Gastrocnemius medialis (tissue), 4 donors: Measurements from ENCODE around the gene CGRRF1. TPM values are rescaled to one million over a fixed set of nuclear protein-coding genes. Genes with fewer than 3 reads are reported as not detected.

Experiments used
- ATAC-seq, 2 donors: fragments of 150-250 bp; one replicate each; pipeline ENCODE4 v1.9.1; 2016
- DNase-seq, 2 donors: peaks; one replicate each; pipeline ENCODE4 v3.0.0-alpha.2; 2019
- H3K27ac ChIP-seq, 4 donors: fragments of 200-600 bp; sonication (generic); 1 replicate in 1 of 4; 2 replicates in 3 of 4; pipeline ENCODE4 v1.5.1; 2016 to 2018; ENCODE audit warnings: mild to moderate bottlenecking in 2 of 4, moderate library complexity in 1 of 4
- H3K27me3 ChIP-seq, 3 donors: fragments of 200-600 bp; sonication (generic) in 2 of 3; 1 replicate in 1 of 3; 2 replicates in 2 of 3; pipeline versions ENCODE4 v1.5.1 to v1.6.0; 2016 to 2019; ENCODE audit warnings: mild to moderate bottlenecking in 1 of 3, moderate library complexity in 1 of 3
- H3K36me3 ChIP-seq, 2 donors: fragments of 200-600 bp; sonication (generic) in 1 of 2; one replicate each; pipeline ENCODE4 v1.5.1; 2017 to 2018
- H3K4me1 ChIP-seq, 2 donors: fragments of 200-600 bp; sonication (generic) in 1 of 2; one replicate each; pipeline ENCODE4 v1.5.1; 2016 to 2017; ENCODE audit warnings: mild to moderate bottlenecking in 2 of 2
- H3K4me3 ChIP-seq, 4 donors: fragments of 200-600 bp; sonication (generic) in 3 of 4; 1 replicate in 1 of 4; 2 replicates in 3 of 4; pipeline ENCODE4 v1.5.1; 2016 to 2019; ENCODE audit warnings: mild to moderate bottlenecking in 2 of 4
- H3K9me3 ChIP-seq, 3 donors: fragments of 200-600 bp; sonication (generic) in 2 of 3; 1 replicate in 1 of 3; 2 replicates in 2 of 3; pipeline ENCODE4 v1.5.1; 2016 to 2019
- POLR2A ChIP-seq, 2 donors: fragments of 450-650 bp; IDR thresholded peaks; one replicate each; pipeline ENCODE4 v1.6.1; 2017; ENCODE audit warnings: antibody characterized with exemption in 2 of 2, mild to moderate bottlenecking in 2 of 2, moderate library complexity in 2 of 2
- in situ Hi-C, 4 donors: fragments of 200-750 bp; cut with MboI; loops; one replicate each; pipeline versions ENCODE4 v1.15.0 to v1.8.0; 2017; ENCODE audit warnings: low sequenced_read_pairs in 4 of 4
- intact Hi-C: fragments of 100-400 bp; cut with DNase I; formaldehyde crosslinking; loops from one replicate; pipeline ENCODE4 v1.15.1; 2023; ENCODE audit warnings: low total_unique reads
- total RNA-seq, 4 donors: library from RNA; depleted of rRNA; stranded (reverse); fragments of >200 nt; gene quantifications; one replicate each; pipeline versions ENCODE4 v1.1.0 to v1.2.3, GENCODE V29; 2016
- TF ChIP-seq, protein P1 (sequence below), 5 experiments: fragments of 450-650 bp in 3 of 5; fragments of 200-600 bp in 2 of 5; sonication (generic) in 2 of 5; IDR thresholded peaks in 4 of 5; conservative IDR thresholded peaks in 1 of 5; 1 replicate in 4 of 5; 2 replicates in 1 of 5; pipeline ENCODE4 v1.5.1; 2016 to 2019; ENCODE audit warnings: antibody characterized with exemption in 5 of 5, mild to moderate bottlenecking in 3 of 5, moderate library complexity in 3 of 5

The CGRRF1 gene
- total RNA-seq, 4 donors from 2014 or later: 13.7 to 27.0 (median 20.7) TPM

DNA sequence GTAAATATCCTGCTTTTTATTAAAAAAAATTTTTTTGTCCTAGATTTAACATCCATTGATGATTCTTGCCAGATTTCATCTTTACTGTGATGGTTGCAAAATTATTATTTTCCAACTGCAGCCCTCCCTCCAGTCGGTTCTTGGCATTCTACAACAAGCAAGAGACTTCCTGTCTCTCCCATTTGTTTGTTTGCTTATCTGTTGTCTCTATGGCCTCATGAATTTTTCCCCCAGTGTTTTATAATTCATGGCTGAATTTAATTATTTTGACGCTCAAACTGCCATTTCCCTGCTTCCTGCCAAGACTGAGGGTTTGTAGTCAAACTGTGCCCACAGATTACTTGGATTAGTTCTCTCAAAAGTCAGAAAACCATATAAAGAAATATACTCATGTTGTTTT is 25.9 kb downstream of the CGRRF1 start:
- Histone ChIP-seq H3K36me3 (peaks cover 0 to 17% of the 10 kb centered on the region in 2 donors), H3K4me1 (no peaks in the 10 kb centered on the region), H3K27ac (no peak overlapping the region), H3K4me3 (no peak overlapping the region), H3K9me3 (no peaks in the 10 kb centered on the region), H3K27me3 (no peaks in the 10 kb centered on the region)
- no peak for DNase-seq
- intact Hi-C loops: no loop called here
- ATAC-seq: no peak
- no peak for TF ChIP-seq POLR2A (IDR thresholded peaks at IDR 0.05)
- TF ChIP-seq, protein P1, sequence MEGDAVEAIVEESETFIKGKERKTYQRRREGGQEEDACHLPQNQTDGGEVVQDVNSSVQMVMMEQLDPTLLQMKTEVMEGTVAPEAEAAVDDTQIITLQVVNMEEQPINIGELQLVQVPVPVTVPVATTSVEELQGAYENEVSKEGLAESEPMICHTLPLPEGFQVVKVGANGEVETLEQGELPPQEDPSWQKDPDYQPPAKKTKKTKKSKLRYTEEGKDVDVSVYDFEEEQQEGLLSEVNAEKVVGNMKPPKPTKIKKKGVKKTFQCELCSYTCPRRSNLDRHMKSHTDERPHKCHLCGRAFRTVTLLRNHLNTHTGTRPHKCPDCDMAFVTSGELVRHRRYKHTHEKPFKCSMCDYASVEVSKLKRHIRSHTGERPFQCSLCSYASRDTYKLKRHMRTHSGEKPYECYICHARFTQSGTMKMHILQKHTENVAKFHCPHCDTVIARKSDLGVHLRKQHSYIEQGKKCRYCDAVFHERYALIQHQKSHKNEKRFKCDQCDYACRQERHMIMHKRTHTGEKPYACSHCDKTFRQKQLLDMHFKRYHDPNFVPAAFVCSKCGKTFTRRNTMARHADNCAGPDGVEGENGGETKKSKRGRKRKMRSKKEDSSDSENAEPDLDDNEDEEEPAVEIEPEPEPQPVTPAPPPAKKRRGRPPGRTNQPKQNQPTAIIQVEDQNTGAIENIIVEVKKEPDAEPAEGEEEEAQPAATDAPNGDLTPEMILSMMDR (IDR thresholded peaks at IDR 0.05 in 4 of 5, conservative IDR thresholded peaks at IDR 0.05 in 1 of 5): no peak
- in situ Hi-C loops: no loop called here

DNA sequence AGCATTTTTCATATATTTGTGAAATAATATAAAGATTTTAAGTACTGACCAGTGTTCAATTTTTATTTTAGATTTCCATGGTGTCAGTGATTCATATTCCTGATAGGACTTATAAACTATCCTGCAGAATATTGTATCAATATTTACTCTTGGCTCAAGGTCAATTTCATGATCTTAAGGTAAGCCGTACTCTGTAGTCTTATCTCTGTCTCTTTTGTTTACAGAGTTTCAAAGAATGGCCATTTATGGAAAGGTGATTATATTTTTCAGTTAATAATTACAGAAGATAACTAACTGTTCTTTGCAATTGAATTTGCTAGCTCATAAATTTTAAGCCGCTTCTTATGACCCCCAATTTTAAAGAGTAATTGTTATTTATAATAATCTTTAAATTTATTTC is 27.9 kb downstream of the CGRRF1 start:
- in situ Hi-C loops (no loop called here), intact Hi-C loops (no loop called here)
- ATAC-seq: no peak
- Histone ChIP-seq H3K27ac (no peak overlapping the region), H3K9me3 (no peaks in the 10 kb centered on the region), H3K4me3 (no peak overlapping the region), H3K27me3 (no peaks in the 10 kb centered on the region), H3K36me3 (peaks cover 0 to 14% of the 10 kb centered on the region in 2 donors), H3K4me1 (no peaks in the 10 kb centered on the region)
- DNase-seq: no peak
- no peak for TF ChIP-seq POLR2A (IDR thresholded peaks at IDR 0.05)
- TF ChIP-seq, protein P1 (IDR thresholded peaks at IDR 0.05 in 4 of 5, conservative IDR thresholded peaks at IDR 0.05 in 1 of 5): no peak

DNA sequence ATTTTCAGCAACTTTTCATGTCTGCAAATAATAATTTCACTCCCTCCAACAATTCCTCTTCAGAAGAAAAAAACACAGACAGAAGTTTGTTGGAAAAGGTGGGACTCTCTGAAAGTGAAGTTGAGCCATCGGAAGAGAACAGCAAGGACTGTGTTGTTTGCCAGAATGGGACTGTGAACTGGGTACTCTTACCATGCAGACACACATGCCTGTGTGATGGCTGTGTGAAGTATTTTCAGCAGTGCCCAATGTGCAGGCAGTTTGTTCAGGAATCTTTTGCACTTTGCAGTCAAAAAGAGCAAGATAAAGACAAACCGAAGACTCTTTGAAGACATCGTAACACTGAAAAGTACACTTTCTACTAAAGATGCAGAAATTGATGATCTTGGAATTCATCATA is 28.3 kb downstream of the CGRRF1 start:
- intact Hi-C loops (no loop called here), in situ Hi-C loops (no loop called here)
- no peak for TF ChIP-seq POLR2A (IDR thresholded peaks at IDR 0.05)
- TF ChIP-seq, protein P1 (IDR thresholded peaks at IDR 0.05 in 4 of 5, conservative IDR thresholded peaks at IDR 0.05 in 1 of 5): no peak
- Histone ChIP-seq H3K4me3 (no peak overlapping the region), H3K36me3 (peaks cover 0 to 14% of the 10 kb centered on the region in 2 donors), H3K9me3 (no peaks in the 10 kb centered on the region), H3K4me1 (no peaks in the 10 kb centered on the region), H3K27ac (no peak overlapping the region), H3K27me3 (no peaks in the 10 kb centered on the region)
- ATAC-seq (no peak), DNase-seq (no peak)

DNA sequence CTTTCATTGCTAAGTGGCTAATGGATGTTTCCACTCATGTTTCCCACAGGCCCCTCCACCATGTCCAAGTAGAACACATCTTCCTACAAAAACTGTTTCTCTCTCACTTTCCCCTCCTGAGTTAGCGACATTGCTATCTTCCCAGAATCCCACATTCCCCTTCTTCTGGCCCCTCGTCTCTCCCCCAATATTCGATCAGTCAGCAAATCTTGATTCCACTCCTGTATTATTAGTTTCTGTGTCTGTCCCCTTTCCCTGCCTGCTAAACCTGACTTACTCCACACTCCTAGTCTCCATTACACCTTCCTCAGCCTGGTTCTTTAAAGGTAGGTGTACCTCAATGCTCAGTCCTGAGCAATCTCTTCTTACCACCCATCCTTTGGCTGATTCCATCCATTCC is 37.9 kb downstream of the CGRRF1 start:
- Histone ChIP-seq H3K9me3 (no peaks in the 10 kb centered on the region), H3K4me1 (no peaks in the 10 kb centered on the region), H3K27ac (no peak overlapping the region), H3K4me3 (no peak overlapping the region), H3K36me3 (no peaks in the 10 kb centered on the region), H3K27me3 (no peaks in the 10 kb centered on the region)
- in situ Hi-C loops: no loop called here
- intact Hi-C loops: no loop called here
- TF ChIP-seq, protein P1 (IDR thresholded peaks at IDR 0.05 in 4 of 5, conservative IDR thresholded peaks at IDR 0.05 in 1 of 5): no peak
- TF ChIP-seq POLR2A (IDR thresholded peaks at IDR 0.05): no peak
- DNase-seq (no peak), ATAC-seq (no peak)

DNA sequence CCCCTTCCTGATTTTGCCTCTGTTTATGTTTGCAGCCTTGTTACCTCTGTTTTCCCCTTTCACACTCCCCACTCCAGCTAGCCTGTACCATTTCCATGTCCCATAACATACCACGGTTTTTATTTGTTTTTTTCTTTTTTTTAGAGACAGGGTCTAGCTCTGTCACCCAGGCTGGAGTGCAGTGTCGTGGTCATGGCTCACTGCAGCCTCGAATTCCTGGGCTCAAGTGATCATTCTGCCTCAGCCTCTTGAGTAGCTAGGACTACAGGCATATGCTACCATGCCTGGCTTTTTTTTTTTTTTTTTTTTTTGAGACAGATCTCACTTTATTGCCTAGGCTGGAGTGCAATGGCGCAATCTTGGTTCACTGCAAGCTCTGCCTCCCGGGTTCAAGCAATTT is 38.8 kb downstream of the CGRRF1 start:
- intact Hi-C loops (no loop called here), in situ Hi-C loops (no loop called here)
- no peak for DNase-seq
- H3K27me3 ChIP-seq: no peaks in the 10 kb centered on the region
- ATAC-seq: no peak
- no peaks in the 10 kb centered on the region for H3K9me3 ChIP-seq
- no peak overlapping the region for H3K27ac ChIP-seq
- H3K4me1 ChIP-seq: no peaks in the 10 kb centered on the region
- H3K36me3 ChIP-seq: no peaks in the 10 kb centered on the region
- TF ChIP-seq, protein P1 (IDR thresholded peaks at IDR 0.05 in 4 of 5, conservative IDR thresholded peaks at IDR 0.05 in 1 of 5): no peak
- no peak for TF ChIP-seq POLR2A (IDR thresholded peaks at IDR 0.05)
- H3K4me3 ChIP-seq: no peak overlapping the region
